Fibroblast of lung (primary cell): Measurements from ENCODE around the gene HOXA7. TPM values are rescaled to one million over a fixed set of nuclear protein-coding genes. Genes with fewer than 3 reads are reported as not detected.

Source experiments
- DNase-seq, 2 donors: peaks; one replicate each; pipeline versions ENCODE4 v3.0.0 to v3.0.0-alpha.2; 2010; ENCODE audit warnings: low read depth in 2 of 2
- H2AFZ ChIP-seq: 2 replicates; pipeline ENCODE4 v1.5.1; 2012; ENCODE audit warnings: low read length, control low read depth, inconsistent platforms
- H3K27ac ChIP-seq: 2 replicates; pipeline ENCODE4 v1.5.1; 2011; ENCODE audit warnings: low read length, control low read depth; ENCODE audit not compliant: insufficient read depth
- H3K27me3 ChIP-seq: 2 replicates; pipeline ENCODE4 v1.5.1; 2011; ENCODE audit warnings: mild to moderate bottlenecking, low read length; ENCODE audit not compliant: control insufficient read depth, insufficient read depth
- H3K36me3 ChIP-seq: 2 replicates; pipeline ENCODE4 v1.5.1; 2011; ENCODE audit warnings: low read length; ENCODE audit not compliant: control insufficient read depth, insufficient read depth
- H3K4me1 ChIP-seq: 2 replicates; pipeline ENCODE4 v1.5.1; 2011; ENCODE audit warnings: low read length; ENCODE audit not compliant: control insufficient read depth, insufficient read depth; ENCODE audit errors: extremely low read depth
- H3K4me2 ChIP-seq: 2 replicates; pipeline ENCODE4 v1.5.1; 2011; ENCODE audit warnings: low read length, control low read depth; ENCODE audit not compliant: insufficient read depth; ENCODE audit errors: extremely low read depth
- H3K4me3 ChIP-seq, 4 experiments: fragments of 200-600 bp in 1 of 4; sonication (generic) in 1 of 4; replicated peaks in 1 of 4; 2 replicates each; pipeline ENCODE4 v1.5.1; 2011 to 2016; ENCODE audit warnings: low read length in 4 of 4, low read depth in 3 of 4, mild to moderate bottlenecking in 3 of 4, control low read depth in 2 of 4, inconsistent platforms in 1 of 4, mixed read lengths in 1 of 4; ENCODE audit not compliant: insufficient read depth in 1 of 4; ENCODE audit errors: control extremely low read depth in 1 of 4
- H3K79me2 ChIP-seq: 2 replicates; pipeline ENCODE4 v1.5.1; 2012; ENCODE audit warnings: mild to moderate bottlenecking, low read length, inconsistent platforms; ENCODE audit not compliant: control insufficient read depth, insufficient read depth
- H3K9ac ChIP-seq: 2 replicates; pipeline ENCODE4 v1.5.1; 2011; ENCODE audit warnings: mild to moderate bottlenecking, low read length, control low read depth; ENCODE audit not compliant: insufficient read depth
- H3K9me3 ChIP-seq: 2 replicates; pipeline ENCODE4 v1.5.1; 2012; ENCODE audit warnings: low read depth, low read length; ENCODE audit not compliant: control insufficient read depth, insufficient read depth
- H4K20me1 ChIP-seq: 2 replicates; pipeline ENCODE4 v1.5.1; 2011; ENCODE audit warnings: low read length; ENCODE audit not compliant: control insufficient read depth, insufficient read depth; ENCODE audit errors: extremely low read depth
- EZH2 ChIP-seq: IDR thresholded peaks from 2 replicates; pipeline ENCODE4 v1.5.1; 2012; ENCODE audit warnings: low read length, control low read depth, mild to moderate bottlenecking; ENCODE audit errors: missing control alignments
- polyA plus RNA-seq, 2 donors: library from polyadenylated mRNA; depleted of rRNA in 1 of 2; stranded (reverse) in 1 of 2; unstranded in 1 of 2; fragments of >200 nt; gene quantifications; 2 replicates each; pipeline ENCODE4 v1.2.1, GENCODE V29; 2011 to 2012; ENCODE audit warnings: missing spikeins in 1 of 2
- total RNA-seq: library from RNA; depleted of rRNA; stranded (reverse); fragments of >200 nt; gene quantifications from 2 replicates; pipeline ENCODE4 v1.2.1, GENCODE V29; 2014
- TF ChIP-seq, protein P1 (sequence below), 2 donors: IDR thresholded peaks in 1 of 2; conservative IDR thresholded peaks in 1 of 2; 1 replicate in 1 of 2; 2 replicates in 1 of 2; pipeline ENCODE4 v1.5.1; 2011 to 2012; ENCODE audit warnings: low read length in 2 of 2, control low read depth in 1 of 2, inconsistent platforms in 1 of 2, low read depth in 1 of 2, mild to moderate bottlenecking in 1 of 2

The HOXA7 gene
- total and polyA plus RNA-seq, 2 donors (not counting 1 experiment from before 2014, with no cell fraction given) = 1.2 to 5.3 TPM

DNA sequence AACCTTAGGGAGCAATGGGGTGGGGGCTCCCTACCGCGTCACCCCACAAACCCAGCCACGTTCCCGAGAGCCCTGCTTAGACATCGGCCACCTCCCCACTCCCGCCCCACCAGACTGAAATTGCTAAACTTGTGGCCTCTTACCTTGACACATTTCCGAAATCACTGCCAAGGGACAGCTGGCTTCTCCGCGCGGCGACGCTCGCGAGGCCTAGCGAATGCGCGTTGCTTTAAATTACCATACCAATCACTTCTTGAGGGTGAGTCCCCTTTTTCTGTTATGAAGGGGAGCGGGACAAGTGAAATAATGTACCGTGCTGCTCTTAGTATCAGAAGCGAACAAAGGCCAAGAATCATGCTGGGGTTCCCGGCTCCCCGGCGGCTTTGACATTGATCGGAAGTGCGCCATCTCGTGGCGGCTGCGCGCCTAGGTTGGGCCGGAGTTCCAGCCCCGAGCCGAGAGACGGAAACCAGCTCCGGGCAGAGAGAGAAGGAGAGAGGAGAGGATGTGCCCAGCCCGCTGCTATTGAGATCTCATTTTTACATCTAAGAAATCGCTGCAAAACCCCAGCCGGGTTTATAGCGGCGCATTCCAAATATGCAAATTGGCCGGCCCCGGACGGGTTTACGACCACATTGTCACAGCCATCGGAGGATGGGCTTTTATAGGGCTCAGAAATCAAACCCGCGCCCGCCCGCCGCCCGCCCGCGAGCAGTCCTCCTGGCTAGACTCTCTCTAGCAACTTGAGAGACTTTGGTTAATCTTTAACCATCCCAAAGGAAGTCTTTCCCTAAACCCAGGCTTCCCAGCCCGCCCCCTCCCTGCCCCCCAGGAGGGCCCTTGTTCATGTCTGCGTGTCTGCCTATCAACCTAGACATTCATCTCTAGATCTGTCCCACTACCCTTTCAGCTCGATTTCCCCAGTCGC is 23.3 kb upstream of the HOXA7 start:
- DNase-seq = peak; percentile 23 to 56
- Histone ChIP-seq H3K4me1 (no peaks in the 10 kb centered on the region), H3K4me3 (peak overlapping the region in 2 of 4 experiments; percentile 22 to 31), H4K20me1 (no peaks in the 10 kb centered on the region), H3K79me2 (no peaks in the 10 kb centered on the region), H3K9ac (no peak overlapping the region), H3K27ac (no peak overlapping the region), H3K9me3 (no peaks in the 10 kb centered on the region), H3K27me3 (peaks cover 53% of the 10 kb centered on the region), H2AFZ (no peak overlapping the region), H3K36me3 (no peaks in the 10 kb centered on the region), H3K4me2 (peak overlapping the region; percentile 39)
- TF ChIP-seq, protein P1, sequence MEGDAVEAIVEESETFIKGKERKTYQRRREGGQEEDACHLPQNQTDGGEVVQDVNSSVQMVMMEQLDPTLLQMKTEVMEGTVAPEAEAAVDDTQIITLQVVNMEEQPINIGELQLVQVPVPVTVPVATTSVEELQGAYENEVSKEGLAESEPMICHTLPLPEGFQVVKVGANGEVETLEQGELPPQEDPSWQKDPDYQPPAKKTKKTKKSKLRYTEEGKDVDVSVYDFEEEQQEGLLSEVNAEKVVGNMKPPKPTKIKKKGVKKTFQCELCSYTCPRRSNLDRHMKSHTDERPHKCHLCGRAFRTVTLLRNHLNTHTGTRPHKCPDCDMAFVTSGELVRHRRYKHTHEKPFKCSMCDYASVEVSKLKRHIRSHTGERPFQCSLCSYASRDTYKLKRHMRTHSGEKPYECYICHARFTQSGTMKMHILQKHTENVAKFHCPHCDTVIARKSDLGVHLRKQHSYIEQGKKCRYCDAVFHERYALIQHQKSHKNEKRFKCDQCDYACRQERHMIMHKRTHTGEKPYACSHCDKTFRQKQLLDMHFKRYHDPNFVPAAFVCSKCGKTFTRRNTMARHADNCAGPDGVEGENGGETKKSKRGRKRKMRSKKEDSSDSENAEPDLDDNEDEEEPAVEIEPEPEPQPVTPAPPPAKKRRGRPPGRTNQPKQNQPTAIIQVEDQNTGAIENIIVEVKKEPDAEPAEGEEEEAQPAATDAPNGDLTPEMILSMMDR (conservative IDR thresholded peaks at IDR 0.05 in 1 of 2, IDR thresholded peaks at IDR 0.05 in 1 of 2; ENCODE audit: low read depth in 1 of 2, low read length in 2 of 2) = peak; percentile 77 to 78
- peak; percentile 48 for TF ChIP-seq EZH2

DNA sequence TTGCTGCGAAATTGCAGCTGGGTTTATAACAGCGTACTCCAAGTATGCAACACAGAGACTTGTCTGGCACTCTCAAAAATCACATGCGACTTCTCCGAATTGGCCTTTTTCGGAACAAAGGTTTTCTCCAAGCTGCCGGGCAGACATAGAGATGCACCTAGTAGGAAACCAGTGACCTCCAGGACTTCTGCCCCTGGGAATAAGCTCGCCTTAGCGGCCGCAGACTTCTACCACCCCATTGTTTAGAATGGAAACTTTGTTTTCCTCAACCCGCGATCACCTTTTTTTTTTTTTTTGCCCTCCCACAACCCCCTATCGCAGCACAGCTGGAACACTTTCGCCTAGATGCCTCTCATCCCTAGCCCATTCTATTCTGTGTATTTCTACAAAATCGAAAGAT is 22.6 kb upstream of the HOXA7 start:
- no peak overlapping the region for H3K9ac ChIP-seq
- peaks cover 54% of the 10 kb centered on the region for H3K27me3 ChIP-seq
- H3K4me1 ChIP-seq = no peaks in the 10 kb centered on the region
- no peaks in the 10 kb centered on the region for H3K79me2 ChIP-seq
- H3K9me3 ChIP-seq = no peaks in the 10 kb centered on the region
- no peak overlapping the region for H3K4me3 ChIP-seq
- H4K20me1 ChIP-seq = no peaks in the 10 kb centered on the region
- H2AFZ ChIP-seq = no peak overlapping the region
- H3K4me2 ChIP-seq = peak overlapping the region; percentile 39
- no peak for TF ChIP-seq EZH2
- TF ChIP-seq, protein P1 (conservative IDR thresholded peaks at IDR 0.05 in 1 of 2, IDR thresholded peaks at IDR 0.05 in 1 of 2; ENCODE audit: low read depth in 1 of 2, low read length in 2 of 2) = no peak
- H3K27ac ChIP-seq = no peak overlapping the region
- H3K36me3 ChIP-seq = no peaks in the 10 kb centered on the region
- no peak for DNase-seq

DNA sequence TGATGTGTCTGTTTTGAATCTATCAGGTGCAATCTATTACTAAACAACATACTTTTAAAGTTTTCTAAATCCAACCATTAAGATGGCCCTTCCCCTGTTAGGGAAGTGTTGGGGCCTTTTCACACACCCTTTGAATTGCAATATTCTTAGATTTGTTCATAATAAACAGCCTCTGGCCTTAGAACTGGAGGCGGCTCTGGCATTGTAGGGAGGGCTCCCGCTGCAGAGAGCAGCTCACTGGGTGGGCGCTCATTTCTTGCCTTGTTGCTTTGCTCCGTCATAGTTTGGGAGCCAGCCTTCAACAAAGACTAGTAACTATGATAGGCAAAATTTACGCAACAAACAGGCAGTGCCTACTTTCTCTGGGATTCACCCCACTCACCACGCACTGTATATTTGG is 21.9 kb upstream of the HOXA7 start:
- Histone ChIP-seq H3K36me3 (no peaks in the 10 kb centered on the region), H3K27ac (no peak overlapping the region), H3K9me3 (no peaks in the 10 kb centered on the region), H3K27me3 (peaks cover 51% of the 10 kb centered on the region), H3K4me1 (no peaks in the 10 kb centered on the region), H3K9ac (no peak overlapping the region), H3K4me3 (no peak overlapping the region), H2AFZ (no peak overlapping the region), H3K4me2 (no peak overlapping the region), H4K20me1 (no peaks in the 10 kb centered on the region), H3K79me2 (no peaks in the 10 kb centered on the region)
- TF ChIP-seq, protein P1 (conservative IDR thresholded peaks at IDR 0.05 in 1 of 2, IDR thresholded peaks at IDR 0.05 in 1 of 2; ENCODE audit: low read depth in 1 of 2, low read length in 2 of 2) = no peak
- TF ChIP-seq EZH2 = no peak
- no peak for DNase-seq
